Measurements from ENCODE around the gene AGFG2. TPM values are rescaled to one million over a fixed set of nuclear protein-coding genes. Genes with fewer than 3 reads are reported as not detected.
A peak's percentile ranks its signal among the peaks of the same experiment; 100 is the strongest.

The AGFG2 gene
- total RNA-seq, 1 donor from 2014 or later = 6.2 TPM

GRCh38 chr7:100600730-100601038 lies 61.7 kb downstream of the AGFG2 start:
- Histone ChIP-seq H3K4me3 (ENCODE audit: insufficient read depth, low read depth, low read length) (no peak overlapping the region), H3K36me3 (ENCODE audit: insufficient read depth, low read length) (no peaks in the 10 kb centered on the region), H3K4me2 (ENCODE audit: low read length) (no peak overlapping the region), H4K20me1 (ENCODE audit: insufficient read depth, low read length) (peaks cover under 1% of the 10 kb centered on the region), H3K9me3 (ENCODE audit: insufficient read depth, low read depth, low read length) (no peaks in the 10 kb centered on the region), H3K9ac (ENCODE audit: low read length) (no peak overlapping the region), H3K79me2 (ENCODE audit: insufficient read depth, low read length) (peaks cover 6% of the 10 kb centered on the region), H3K27ac (ENCODE audit: low read depth, low read length) (no peak overlapping the region), H3K27me3 (ENCODE audit: insufficient read depth, low read length) (no peaks in the 10 kb centered on the region), H2AFZ (ENCODE audit: low read depth, low read length) (no peak overlapping the region), H3K4me1 (ENCODE audit: insufficient read depth, low read length) (peaks cover 27% of the 10 kb centered on the region)
- no peak for DNase-seq (ENCODE audit: low read depth)
- FAIRE-seq = no peak
- peaks cover 7% of the 10 kb centered on the region for H3K4me1 Mint-ChIP-seq (ENCODE audit: low read depth, unreplicated experiment)
- H3K9me3 Mint-ChIP-seq (ENCODE audit: unreplicated experiment) = no peaks in the 10 kb centered on the region
- TF ChIP-seq EZH2 (IDR thresholded peaks at IDR 0.05; ENCODE audit: insufficient read depth, low read length) = no peak
- no peak for TF ChIP-seq CTCF (IDR thresholded peaks at IDR 0.05; ENCODE audit: insufficient read depth, low read depth, low read length)
- H3K4me3 Mint-ChIP-seq (ENCODE audit: unreplicated experiment) = no peak overlapping the region
- no peak overlapping the region for H3K27ac Mint-ChIP-seq (ENCODE audit: unreplicated experiment)
- peaks cover 7% of the 10 kb centered on the region for H3K27me3 Mint-ChIP-seq (ENCODE audit: low read depth, unreplicated experiment)
- H3K36me3 Mint-ChIP-seq (ENCODE audit: low read depth, unreplicated experiment) = peaks cover 2% of the 10 kb centered on the region

- no peak overlapping the region for H3K27ac Mint-ChIP-seq (ENCODE audit: unreplicated experiment)
- TF ChIP-seq EZH2 (IDR thresholded peaks at IDR 0.05; ENCODE audit: insufficient read depth, low read length) (no peak), CTCF (IDR thresholded peaks at IDR 0.05; ENCODE audit: insufficient read depth, low read depth, low read length) (no peak)
- peak; percentile 76 for DNase-seq (ENCODE audit: low read depth)
Measured at GRCh38 chr7:100602889-100603725, 64.1 kb downstream of the AGFG2 start.

GRCh38 chr7:100603726-100604027 lies 64.7 kb downstream of the AGFG2 start:
- Mint-ChIP-seq H3K27ac (ENCODE audit: unreplicated experiment) (peak overlapping the region; percentile 34), H3K4me1 (ENCODE audit: low read depth, unreplicated experiment) (peaks cover 4% of the 10 kb centered on the region), H3K36me3 (ENCODE audit: low read depth, unreplicated experiment) (peaks cover 6% of the 10 kb centered on the region), H3K9me3 (ENCODE audit: unreplicated experiment) (no peaks in the 10 kb centered on the region), H3K4me3 (ENCODE audit: unreplicated experiment) (peak overlapping the region; percentile 80), H3K27me3 (ENCODE audit: low read depth, unreplicated experiment) (peaks cover 9% of the 10 kb centered on the region)
- H3K4me1 ChIP-seq (ENCODE audit: insufficient read depth, low read length) = peaks cover 36% of the 10 kb centered on the region
- peaks cover 9% of the 10 kb centered on the region for H4K20me1 ChIP-seq (ENCODE audit: insufficient read depth, low read length)
- peaks cover 4% of the 10 kb centered on the region for H3K36me3 ChIP-seq (ENCODE audit: insufficient read depth, low read length)
- FAIRE-seq (no peak), DNase-seq (ENCODE audit: low read depth) (no peak)
- peak overlapping the region; percentile 77 for H2AFZ ChIP-seq (ENCODE audit: low read depth, low read length)
- H3K27ac ChIP-seq (ENCODE audit: low read depth, low read length) = peak overlapping the region; percentile 62
- no peaks in the 10 kb centered on the region for H3K9me3 ChIP-seq (ENCODE audit: insufficient read depth, low read depth, low read length)
- H3K79me2 ChIP-seq (ENCODE audit: insufficient read depth, low read length) = peaks cover 6% of the 10 kb centered on the region
- peak overlapping the region; percentile 81 for H3K9ac ChIP-seq (ENCODE audit: low read length)
- no peak for TF ChIP-seq CTCF (IDR thresholded peaks at IDR 0.05; ENCODE audit: insufficient read depth, low read depth, low read length)
- no peak for TF ChIP-seq EZH2 (IDR thresholded peaks at IDR 0.05; ENCODE audit: insufficient read depth, low read length)
- no peaks in the 10 kb centered on the region for H3K27me3 ChIP-seq (ENCODE audit: insufficient read depth, low read length)
- H3K4me2 ChIP-seq (ENCODE audit: low read length) = peak overlapping the region; percentile 97
- peak overlapping the region; percentile 64 for H3K4me3 ChIP-seq (ENCODE audit: insufficient read depth, low read depth, low read length)

More at GRCh38 chr7:100602889-100603725, 64.1 kb downstream of the AGFG2 start:
- Mint-ChIP-seq H3K36me3 (ENCODE audit: low read depth, unreplicated experiment) (peaks cover 6% of the 10 kb centered on the region), H3K9me3 (ENCODE audit: unreplicated experiment) (no peaks in the 10 kb centered on the region), H3K4me1 (ENCODE audit: low read depth, unreplicated experiment) (peaks cover 7% of the 10 kb centered on the region), H3K27me3 (ENCODE audit: low read depth, unreplicated experiment) (peaks cover 9% of the 10 kb centered on the region), H3K4me3 (ENCODE audit: unreplicated experiment) (peak overlapping the region; percentile 80)
- H3K4me3 ChIP-seq (ENCODE audit: insufficient read depth, low read depth, low read length) = peak overlapping the region; percentile 66
- H3K27ac ChIP-seq (ENCODE audit: low read depth, low read length) = peak overlapping the region; percentile 63
- no peak for FAIRE-seq
- H3K4me2 ChIP-seq (ENCODE audit: low read length) = peak overlapping the region; percentile 97
- H3K4me1 ChIP-seq (ENCODE audit: insufficient read depth, low read length) = peaks cover 36% of the 10 kb centered on the region
- peak overlapping the region; percentile 77 for H2AFZ ChIP-seq (ENCODE audit: low read depth, low read length)
- H4K20me1 ChIP-seq (ENCODE audit: insufficient read depth, low read length) = peaks cover 9% of the 10 kb centered on the region
- H3K79me2 ChIP-seq (ENCODE audit: insufficient read depth, low read length) = peaks cover 6% of the 10 kb centered on the region
- no peaks in the 10 kb centered on the region for H3K27me3 ChIP-seq (ENCODE audit: insufficient read depth, low read length)
- peak overlapping the region; percentile 81 for H3K9ac ChIP-seq (ENCODE audit: low read length)
- peaks cover 3% of the 10 kb centered on the region for H3K36me3 ChIP-seq (ENCODE audit: insufficient read depth, low read length)
- no peaks in the 10 kb centered on the region for H3K9me3 ChIP-seq (ENCODE audit: insufficient read depth, low read depth, low read length)
